Activated T-cell treated with anti-CD3 and anti-CD28 coated beads, Interleukin-2, amount 50 U/mL, for 24 hours (primary cell): ENCODE data around the gene ATXN1.

Experiments used
- DNase-seq: peaks from one replicate; pipeline ENCODE4 v3.0.0-alpha.2; 2020
- H3K27ac Mint-ChIP-seq: 2 replicates; pipeline ENCODE4 v1.8.0; 2020; ENCODE audit warnings: mild to moderate bottlenecking, mixed read lengths
- H3K27me3 Mint-ChIP-seq: 2 replicates; pipeline ENCODE4 v1.8.0; 2020; ENCODE audit warnings: mixed read lengths
- H3K36me3 Mint-ChIP-seq: 2 replicates; pipeline ENCODE4 v1.8.0; 2020; ENCODE audit warnings: low read depth, mixed read lengths
- H3K4me1 Mint-ChIP-seq: 2 replicates; pipeline ENCODE4 v1.8.0; 2020; ENCODE audit warnings: low read depth, mixed read lengths
- H3K4me3 Mint-ChIP-seq: 2 replicates; pipeline ENCODE4 v1.8.0; 2020; ENCODE audit warnings: mild to moderate bottlenecking, moderate library complexity, mixed read lengths
- H3K9me3 Mint-ChIP-seq: 2 replicates; pipeline ENCODE4 v1.8.0; 2020; ENCODE audit warnings: mixed read lengths

Gene ATXN1

DNA sequence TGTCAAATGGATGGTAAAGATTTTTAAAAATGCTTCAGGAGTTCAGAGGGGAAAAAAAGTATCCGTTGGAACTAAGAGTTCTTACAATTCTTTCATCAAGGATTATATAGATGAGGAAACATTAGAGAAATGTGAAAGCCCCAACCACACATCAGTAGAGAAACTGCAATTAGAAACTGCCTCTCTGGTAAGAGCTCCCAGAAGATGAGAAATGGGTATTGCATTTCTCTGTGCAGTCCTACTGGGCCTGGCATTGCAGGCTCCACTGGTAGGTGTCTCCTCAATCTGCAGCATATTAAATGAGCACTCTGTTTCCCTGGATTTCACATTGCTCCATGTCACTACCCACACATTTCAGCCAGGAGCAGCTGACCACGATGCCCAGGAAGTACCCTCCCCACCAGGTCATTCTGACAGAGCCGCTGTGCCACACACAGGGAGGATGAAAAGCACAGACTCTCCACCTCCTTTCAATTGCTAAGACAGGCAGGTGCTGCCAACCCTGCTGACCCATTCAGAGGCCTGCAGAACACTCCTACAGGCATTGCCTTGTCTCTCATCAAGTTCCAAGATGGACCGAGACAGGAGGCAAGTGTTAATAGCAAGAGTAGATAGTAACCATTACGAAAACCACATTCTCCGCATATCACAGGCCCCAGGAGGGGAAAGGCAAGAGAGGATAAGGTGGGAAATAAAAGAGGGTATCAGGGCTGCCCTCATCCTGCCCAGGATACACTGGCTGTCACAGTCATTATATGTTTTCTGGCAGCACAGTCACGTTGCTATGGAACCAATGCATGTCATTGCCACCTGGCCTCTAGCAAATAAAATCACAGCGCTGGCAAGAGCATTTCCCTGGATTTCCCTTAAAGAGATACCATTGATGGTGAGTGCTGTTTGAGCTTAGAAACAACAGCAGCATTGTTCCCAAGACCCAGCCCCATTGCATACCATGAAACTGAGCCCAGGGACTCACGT is 241.7 kb downstream of the ATXN1 start:
- no peak overlapping the region for H3K4me3 Mint-ChIP-seq
- H3K9me3 Mint-ChIP-seq: no peaks in the 10 kb centered on the region
- no peak overlapping the region for H3K27ac Mint-ChIP-seq
- no peaks in the 10 kb centered on the region for H3K27me3 Mint-ChIP-seq
- peaks cover 44% of the 10 kb centered on the region for H3K4me1 Mint-ChIP-seq
- DNase-seq: no peak
- H3K36me3 Mint-ChIP-seq: peaks cover 37% of the 10 kb centered on the region

- H3K4me3 Mint-ChIP-seq: no peak overlapping the region
- H3K9me3 Mint-ChIP-seq: no peaks in the 10 kb centered on the region
- DNase-seq: no peak
- H3K4me1 Mint-ChIP-seq: peaks cover 44% of the 10 kb centered on the region
- no peak overlapping the region for H3K27ac Mint-ChIP-seq
- no peaks in the 10 kb centered on the region for H3K27me3 Mint-ChIP-seq
- peaks cover 35% of the 10 kb centered on the region for H3K36me3 Mint-ChIP-seq
Measured at GRCh38 chr6:16518265-16518664, 243.0 kb downstream of the ATXN1 start.

GRCh38 chr6:16514249-16514648 is 247.0 kb downstream of the ATXN1 start:
- DNase-seq: peak; percentile 43
- peaks cover 11% of the 10 kb centered on the region for H3K36me3 Mint-ChIP-seq
- no peaks in the 10 kb centered on the region for H3K9me3 Mint-ChIP-seq
- H3K27me3 Mint-ChIP-seq: no peaks in the 10 kb centered on the region
- peaks cover 66% of the 10 kb centered on the region for H3K4me1 Mint-ChIP-seq
- H3K27ac Mint-ChIP-seq: peak overlapping the region; percentile 32
- no peak overlapping the region for H3K4me3 Mint-ChIP-seq

- Mint-ChIP-seq H3K4me3 (no peak overlapping the region), H3K36me3 (peaks cover 8% of the 10 kb centered on the region), H3K9me3 (no peaks in the 10 kb centered on the region), H3K27ac (peak overlapping the region; percentile 75), H3K4me1 (peaks cover 53% of the 10 kb centered on the region), H3K27me3 (no peaks in the 10 kb centered on the region)
- no peak for DNase-seq
Measured at GRCh38 chr6:16512544-16513290, 248.5 kb downstream of the ATXN1 start.

DNA sequence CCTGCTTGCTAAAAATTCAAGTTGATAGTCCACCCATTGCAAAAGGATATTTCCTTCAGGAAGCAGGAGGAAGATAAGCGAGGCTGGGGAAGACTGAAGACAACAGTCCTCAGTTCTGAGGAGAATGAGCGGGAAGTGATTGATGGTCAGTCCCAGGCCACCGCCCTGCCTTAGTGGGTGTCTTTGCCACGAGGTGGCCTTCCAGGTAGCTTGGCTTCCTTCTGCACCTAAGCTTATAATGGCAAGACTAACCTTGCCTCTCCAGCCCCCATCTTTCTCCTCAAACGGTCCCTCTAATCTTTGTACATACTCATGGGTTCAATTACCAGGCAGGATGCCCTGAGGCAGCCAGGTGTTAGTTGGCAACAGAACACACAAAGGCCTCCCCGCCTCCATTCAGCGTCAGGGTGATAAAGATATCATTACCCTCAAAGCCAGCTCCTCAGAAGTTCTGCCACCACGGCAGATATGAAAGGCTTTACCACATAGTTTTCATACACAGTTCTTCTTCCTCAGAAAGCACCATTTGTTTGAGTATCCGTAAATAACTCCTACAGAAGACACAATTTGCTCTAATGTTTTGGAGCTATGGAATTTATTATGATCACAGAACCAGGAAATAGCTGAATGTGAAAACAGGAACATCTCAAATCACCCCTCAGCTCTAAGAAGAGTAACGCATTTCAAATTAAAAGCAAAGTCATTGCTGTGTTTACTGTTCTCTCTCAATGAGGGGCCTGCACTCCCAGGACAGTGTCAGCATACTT is 249.4 kb downstream of the ATXN1 start:
- Mint-ChIP-seq H3K4me3 (peak overlapping the region; percentile 21), H3K4me1 (peaks cover 49% of the 10 kb centered on the region), H3K27me3 (no peaks in the 10 kb centered on the region), H3K36me3 (peaks cover 7% of the 10 kb centered on the region), H3K9me3 (no peaks in the 10 kb centered on the region), H3K27ac (peak overlapping the region; percentile 75)
- DNase-seq: peak; percentile 47

DNA sequence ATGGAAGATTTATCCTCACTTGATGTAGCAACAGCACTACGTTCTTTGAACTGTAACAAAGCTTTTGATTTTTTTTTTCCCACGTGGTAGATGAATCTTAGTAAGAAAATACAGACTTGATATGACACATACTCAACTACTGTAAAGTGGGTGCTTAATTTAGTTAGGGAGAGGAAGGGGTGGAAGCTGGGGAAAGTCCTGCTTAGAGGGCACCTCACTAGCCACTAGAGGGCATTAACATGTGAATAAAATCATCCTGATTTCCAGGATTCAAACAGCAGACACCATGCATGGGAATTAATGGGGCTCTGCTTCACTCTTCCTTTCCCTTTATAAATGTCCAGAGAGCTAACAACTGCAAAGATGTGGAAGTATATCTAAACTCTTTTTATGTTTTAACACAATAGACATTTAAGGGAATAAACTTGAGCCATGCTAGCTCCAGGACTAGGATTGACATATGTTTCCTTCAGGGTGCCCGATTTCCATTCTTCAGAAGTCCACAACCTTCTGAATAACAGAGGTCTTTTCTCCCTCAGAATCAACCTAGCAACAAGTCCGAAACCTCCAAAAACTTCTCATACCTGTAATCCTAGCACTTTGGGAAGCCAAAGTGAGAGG is 250.1 kb downstream of the ATXN1 start:
- Mint-ChIP-seq H3K4me1 (peaks cover 53% of the 10 kb centered on the region), H3K27me3 (no peaks in the 10 kb centered on the region), H3K36me3 (peaks cover 7% of the 10 kb centered on the region), H3K27ac (peak overlapping the region; percentile 75), H3K4me3 (no peak overlapping the region), H3K9me3 (no peaks in the 10 kb centered on the region)
- DNase-seq: no peak

DNA sequence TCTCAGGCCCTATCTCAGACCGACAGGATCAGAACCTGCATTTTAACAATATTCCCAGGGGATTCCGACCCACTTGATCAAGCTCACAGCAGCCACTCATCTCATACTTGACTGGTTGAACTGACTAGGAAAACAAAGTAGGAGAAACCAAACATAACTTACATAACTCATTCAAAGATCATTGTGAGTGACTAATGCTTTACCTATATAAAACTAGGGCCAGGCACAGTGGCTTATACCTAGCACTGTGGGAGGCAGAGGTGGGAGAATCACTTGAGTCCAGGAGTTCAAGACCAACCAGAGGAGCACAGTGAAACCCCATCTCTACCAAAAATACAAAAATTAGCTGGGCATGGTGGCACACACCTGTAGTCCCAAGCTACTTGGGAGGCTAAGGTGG is 251.0 kb downstream of the ATXN1 start:
- Mint-ChIP-seq H3K36me3 (peaks cover 7% of the 10 kb centered on the region), H3K9me3 (no peaks in the 10 kb centered on the region), H3K27me3 (no peaks in the 10 kb centered on the region), H3K27ac (no peak overlapping the region), H3K4me3 (no peak overlapping the region), H3K4me1 (peaks cover 62% of the 10 kb centered on the region)
- DNase-seq: no peak

DNA sequence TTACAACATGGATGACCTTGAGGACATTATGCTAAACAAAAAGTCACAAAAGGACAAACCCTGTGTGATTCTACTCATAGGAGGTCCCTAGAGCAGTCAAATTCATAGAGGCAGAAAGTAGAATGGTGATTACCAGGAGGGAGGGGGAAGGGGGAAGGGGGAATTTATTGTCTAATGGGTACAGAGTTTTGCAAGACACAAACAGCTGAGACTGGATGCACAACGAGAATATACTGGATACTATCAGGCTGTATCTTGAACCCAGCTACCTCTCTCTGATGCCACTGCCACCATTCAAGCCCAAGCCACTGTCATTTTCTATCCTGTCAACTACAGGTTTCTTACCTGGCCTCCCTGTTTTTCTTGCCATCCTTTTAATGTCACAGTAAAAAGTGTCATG is 252.3 kb downstream of the ATXN1 start:
- Mint-ChIP-seq H3K36me3 (peaks cover 4% of the 10 kb centered on the region), H3K9me3 (no peaks in the 10 kb centered on the region), H3K27ac (no peak overlapping the region), H3K27me3 (no peaks in the 10 kb centered on the region), H3K4me1 (peaks cover 66% of the 10 kb centered on the region), H3K4me3 (no peak overlapping the region)
- no peak for DNase-seq

GRCh38 chr6:16505711-16506357 is 255.4 kb downstream of the ATXN1 start:
- peaks cover 42% of the 10 kb centered on the region for H3K4me1 Mint-ChIP-seq
- H3K9me3 Mint-ChIP-seq: no peaks in the 10 kb centered on the region
- H3K36me3 Mint-ChIP-seq: peaks cover 10% of the 10 kb centered on the region
- no peak overlapping the region for H3K4me3 Mint-ChIP-seq
- DNase-seq: no peak
- no peak overlapping the region for H3K27ac Mint-ChIP-seq
- H3K27me3 Mint-ChIP-seq: no peaks in the 10 kb centered on the region

DNA sequence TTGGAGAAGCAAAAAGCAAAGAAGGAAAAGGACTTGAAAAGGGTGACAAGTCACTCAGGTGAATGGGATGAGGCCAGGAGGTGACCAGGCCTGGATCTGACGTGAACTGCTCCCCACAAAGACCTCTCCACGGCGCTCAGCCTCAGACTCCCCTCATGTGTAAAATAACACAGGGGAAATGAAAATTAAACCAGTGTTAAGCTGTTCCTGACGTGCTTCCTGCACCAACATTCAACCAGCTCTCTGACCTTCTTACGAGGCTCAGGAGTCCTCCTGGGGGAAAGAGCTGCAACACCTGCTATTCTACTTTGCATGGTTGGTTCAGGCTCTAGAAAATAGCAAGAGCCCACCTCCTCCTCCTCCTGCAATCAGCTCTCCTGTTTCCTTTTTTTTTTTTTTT is 256.7 kb downstream of the ATXN1 start:
- peaks cover 38% of the 10 kb centered on the region for H3K4me1 Mint-ChIP-seq
- H3K9me3 Mint-ChIP-seq: peaks cover 2% of the 10 kb centered on the region
- H3K27ac Mint-ChIP-seq: no peak overlapping the region
- no peak overlapping the region for H3K4me3 Mint-ChIP-seq
- no peaks in the 10 kb centered on the region for H3K27me3 Mint-ChIP-seq
- H3K36me3 Mint-ChIP-seq: peaks cover 10% of the 10 kb centered on the region
- DNase-seq: no peak

DNA sequence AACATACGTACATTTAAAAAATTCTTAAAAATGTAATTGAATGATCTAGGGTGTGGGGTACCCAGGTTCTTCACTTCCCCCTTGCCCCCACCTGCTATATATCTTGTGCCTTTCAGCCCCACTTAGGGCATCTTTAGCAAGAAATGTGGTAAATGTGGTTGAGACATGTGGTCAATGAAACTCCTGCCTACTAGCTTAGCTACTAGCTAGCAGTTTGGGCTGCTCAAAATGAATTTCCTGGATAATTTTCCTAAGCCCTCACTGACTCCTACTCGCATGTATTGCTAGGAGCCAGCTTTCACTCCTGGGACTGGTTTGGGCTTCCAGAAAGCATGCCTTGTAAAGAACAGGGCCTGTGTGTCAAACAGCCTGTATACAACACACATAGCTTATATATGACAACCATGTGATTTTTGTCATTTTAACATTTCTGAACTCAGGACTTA is 257.3 kb downstream of the ATXN1 start:
- peaks cover 38% of the 10 kb centered on the region for H3K4me1 Mint-ChIP-seq
- H3K9me3 Mint-ChIP-seq: peaks cover 2% of the 10 kb centered on the region
- DNase-seq: no peak
- H3K36me3 Mint-ChIP-seq: peaks cover 15% of the 10 kb centered on the region
- H3K27ac Mint-ChIP-seq: no peak overlapping the region
- no peaks in the 10 kb centered on the region for H3K27me3 Mint-ChIP-seq
- H3K4me3 Mint-ChIP-seq: no peak overlapping the region

DNA sequence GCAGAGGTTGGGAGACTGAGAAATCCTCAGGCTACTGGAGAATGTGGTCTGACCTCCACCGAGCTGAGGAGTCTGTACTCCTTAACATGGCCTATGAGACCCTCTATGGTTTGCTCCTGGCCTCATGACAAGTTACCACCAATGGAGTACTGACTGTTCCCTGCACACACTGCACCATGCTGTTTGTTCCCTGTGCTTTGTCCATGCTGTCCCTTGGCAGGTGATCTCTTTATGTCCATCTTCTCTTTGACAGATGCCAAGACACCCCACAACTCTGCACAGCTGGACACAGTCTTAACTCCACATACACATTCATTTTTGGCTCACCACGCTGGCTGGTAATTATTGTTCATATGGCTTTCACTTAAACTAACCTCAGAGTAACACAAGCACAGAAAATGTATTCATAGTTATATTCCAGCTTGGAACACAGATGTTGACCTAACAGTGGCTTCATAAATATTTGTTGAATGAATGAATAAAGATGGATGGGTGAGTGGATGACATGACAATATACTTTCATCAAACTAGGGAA is 258.0 kb downstream of the ATXN1 start:
- H3K4me1 Mint-ChIP-seq: peaks cover 38% of the 10 kb centered on the region
- H3K27ac Mint-ChIP-seq: no peak overlapping the region
- no peaks in the 10 kb centered on the region for H3K27me3 Mint-ChIP-seq
- H3K36me3 Mint-ChIP-seq: peaks cover 18% of the 10 kb centered on the region
- peaks cover 3% of the 10 kb centered on the region for H3K9me3 Mint-ChIP-seq
- no peak overlapping the region for H3K4me3 Mint-ChIP-seq
- no peak for DNase-seq

DNA sequence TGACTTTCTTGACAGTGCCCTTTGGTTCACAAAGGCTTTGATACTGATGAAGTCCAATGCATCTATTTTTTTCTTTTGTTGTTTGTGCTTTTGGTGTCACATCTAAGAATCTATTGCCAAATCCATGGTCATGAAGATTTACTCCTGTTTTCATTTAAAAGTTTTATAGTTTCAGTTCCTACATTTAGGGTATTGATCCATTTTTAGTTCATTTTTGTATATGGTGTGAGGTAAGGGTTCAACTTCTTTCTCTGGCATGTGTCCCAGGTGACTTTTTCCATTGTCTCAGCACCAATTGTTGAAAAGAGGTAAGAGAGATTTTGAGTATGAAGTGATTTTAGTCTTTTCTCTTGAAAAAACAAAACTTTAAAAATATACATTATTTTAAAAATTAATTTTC is 262.3 kb downstream of the ATXN1 start:
- no peak for DNase-seq
- peaks cover 18% of the 10 kb centered on the region for H3K36me3 Mint-ChIP-seq
- H3K9me3 Mint-ChIP-seq: peaks cover 4% of the 10 kb centered on the region
- no peak overlapping the region for H3K27ac Mint-ChIP-seq
- H3K4me3 Mint-ChIP-seq: no peak overlapping the region
- no peaks in the 10 kb centered on the region for H3K27me3 Mint-ChIP-seq
- H3K4me1 Mint-ChIP-seq: peaks cover 47% of the 10 kb centered on the region
